Epithelial cell of proximal tubule (primary cell): Measurements from ENCODE around the gene RIOK1. TPM values are rescaled to one million over a fixed set of nuclear protein-coding genes. Genes with fewer than 3 reads are reported as not detected.

Experiments
- DNase-seq: peaks from one replicate; pipeline ENCODE4 v3.0.0-alpha.2; 2011; ENCODE audit warnings: low read depth
- H3K4me3 ChIP-seq: 2 replicates; pipeline ENCODE4 v1.5.1; 2011; ENCODE audit warnings: low read depth, mild to moderate bottlenecking, low read length
- total RNA-seq: library from RNA; depleted of rRNA; stranded (reverse); fragments of >200 nt; gene quantifications from 2 replicates; pipeline ENCODE4 v1.2.3, GENCODE V29; 2015
- TF ChIP-seq, protein P1 (sequence below): conservative IDR thresholded peaks from 2 replicates; pipeline ENCODE4 v1.5.1; 2012; ENCODE audit warnings: low read depth, mild to moderate bottlenecking, low read length

RIOK1 gene
- total RNA-seq, 1 donor from 2014 or later = 9.5 TPM

DNA sequence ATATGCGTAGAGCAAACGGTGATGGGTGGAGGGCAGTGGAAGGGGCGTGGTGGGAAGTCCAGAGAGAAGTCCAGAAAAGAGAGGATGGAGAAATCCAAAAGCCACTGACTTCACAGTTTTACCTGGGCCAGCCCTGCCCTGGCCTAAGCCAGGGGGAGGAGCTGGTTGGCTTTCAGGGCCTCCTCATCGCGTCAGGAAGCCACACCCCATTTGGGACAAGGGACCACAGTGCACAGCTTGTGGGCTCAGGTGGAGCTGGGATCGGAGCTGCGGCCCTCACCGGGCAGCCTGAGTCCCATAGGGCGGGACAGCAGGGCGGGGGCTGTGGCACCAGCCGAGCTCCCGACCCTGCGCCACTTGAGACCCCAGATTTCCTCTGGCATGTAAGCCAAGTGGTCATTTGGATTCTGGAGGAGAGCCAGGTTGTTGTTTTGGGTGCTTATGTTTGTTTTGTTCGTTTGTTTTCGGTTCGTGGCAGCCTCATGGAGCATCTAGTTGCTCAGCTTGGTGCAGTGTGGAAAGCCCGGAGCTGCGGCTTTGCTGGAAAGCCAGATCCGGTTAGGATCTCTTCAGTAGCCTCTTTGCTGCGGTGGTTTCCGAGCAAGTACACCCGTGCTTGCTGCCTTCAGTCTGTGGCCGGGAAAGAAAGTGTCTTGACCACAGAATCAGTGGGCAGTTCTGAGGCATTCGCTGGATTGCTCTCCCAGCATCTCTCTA, 42.2 kb downstream of the RIOK1 start:
- TF ChIP-seq, protein P1, sequence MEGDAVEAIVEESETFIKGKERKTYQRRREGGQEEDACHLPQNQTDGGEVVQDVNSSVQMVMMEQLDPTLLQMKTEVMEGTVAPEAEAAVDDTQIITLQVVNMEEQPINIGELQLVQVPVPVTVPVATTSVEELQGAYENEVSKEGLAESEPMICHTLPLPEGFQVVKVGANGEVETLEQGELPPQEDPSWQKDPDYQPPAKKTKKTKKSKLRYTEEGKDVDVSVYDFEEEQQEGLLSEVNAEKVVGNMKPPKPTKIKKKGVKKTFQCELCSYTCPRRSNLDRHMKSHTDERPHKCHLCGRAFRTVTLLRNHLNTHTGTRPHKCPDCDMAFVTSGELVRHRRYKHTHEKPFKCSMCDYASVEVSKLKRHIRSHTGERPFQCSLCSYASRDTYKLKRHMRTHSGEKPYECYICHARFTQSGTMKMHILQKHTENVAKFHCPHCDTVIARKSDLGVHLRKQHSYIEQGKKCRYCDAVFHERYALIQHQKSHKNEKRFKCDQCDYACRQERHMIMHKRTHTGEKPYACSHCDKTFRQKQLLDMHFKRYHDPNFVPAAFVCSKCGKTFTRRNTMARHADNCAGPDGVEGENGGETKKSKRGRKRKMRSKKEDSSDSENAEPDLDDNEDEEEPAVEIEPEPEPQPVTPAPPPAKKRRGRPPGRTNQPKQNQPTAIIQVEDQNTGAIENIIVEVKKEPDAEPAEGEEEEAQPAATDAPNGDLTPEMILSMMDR = no peak
- H3K4me3 ChIP-seq = no peak overlapping the region
- no peak for DNase-seq

DNA sequence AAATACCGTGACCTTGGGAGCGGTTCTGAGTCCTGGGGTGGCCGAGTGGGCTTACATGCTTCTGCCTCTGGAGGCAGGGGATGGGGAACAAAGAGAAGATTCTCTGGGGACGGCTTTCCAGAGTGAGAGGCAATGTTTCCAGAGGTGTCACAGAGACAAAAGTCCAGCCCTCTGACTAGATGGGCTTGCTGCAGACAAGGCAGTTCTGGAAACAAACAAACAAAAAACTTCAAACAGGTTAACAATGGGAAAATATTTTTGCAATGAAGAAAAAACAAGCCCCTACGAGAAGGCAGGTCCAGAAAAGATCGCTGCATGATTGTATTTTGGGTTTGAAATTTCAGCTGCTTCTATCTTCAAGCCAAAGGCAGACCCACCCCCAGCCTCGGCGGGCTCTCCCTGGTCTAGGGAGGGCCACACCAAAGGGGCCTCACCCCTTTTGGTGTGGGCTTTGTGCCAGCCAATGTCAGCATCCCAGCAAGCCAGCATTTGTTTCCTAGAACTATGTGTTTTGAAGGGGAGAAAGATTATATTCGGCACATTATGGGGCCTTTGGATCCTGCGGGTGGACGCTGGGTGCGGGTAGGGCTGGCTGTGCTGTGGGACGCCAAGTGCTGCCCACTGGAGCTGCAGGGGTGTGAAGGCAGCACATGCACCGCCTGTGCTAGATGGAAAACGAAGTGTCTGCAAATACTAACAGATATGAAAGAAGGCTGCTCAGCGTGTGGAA, 42.9 kb downstream of the RIOK1 start:
- no peak for DNase-seq
- TF ChIP-seq, protein P1 = no peak
- H3K4me3 ChIP-seq = no peak overlapping the region

DNA sequence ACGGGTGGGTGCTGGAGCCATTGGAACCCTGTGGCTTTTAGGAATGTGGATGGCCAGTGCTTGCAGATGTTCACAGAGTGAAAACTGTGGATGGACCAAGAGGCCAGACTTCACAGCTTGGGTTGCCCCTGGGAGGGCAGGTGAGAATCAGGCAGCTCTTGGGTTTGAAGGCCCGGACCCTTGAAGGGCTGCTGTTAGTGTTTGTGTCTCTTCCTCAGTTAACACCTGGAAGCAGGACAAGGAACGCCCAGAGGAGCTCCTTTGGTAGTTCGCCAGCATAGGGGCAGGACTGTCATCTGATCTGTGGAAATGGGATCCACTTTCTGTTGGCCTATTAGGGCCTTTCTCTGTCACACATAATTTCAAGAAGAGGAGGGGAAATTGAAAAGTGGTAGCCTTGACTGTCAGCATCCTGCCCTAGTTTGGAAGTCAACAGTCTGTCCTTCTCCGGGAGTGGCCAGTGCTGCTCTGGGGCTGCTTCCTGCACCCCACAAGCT, 43.6 kb downstream of the RIOK1 start:
- TF ChIP-seq, protein P1 = no peak
- H3K4me3 ChIP-seq = no peak overlapping the region
- DNase-seq = no peak

DNA sequence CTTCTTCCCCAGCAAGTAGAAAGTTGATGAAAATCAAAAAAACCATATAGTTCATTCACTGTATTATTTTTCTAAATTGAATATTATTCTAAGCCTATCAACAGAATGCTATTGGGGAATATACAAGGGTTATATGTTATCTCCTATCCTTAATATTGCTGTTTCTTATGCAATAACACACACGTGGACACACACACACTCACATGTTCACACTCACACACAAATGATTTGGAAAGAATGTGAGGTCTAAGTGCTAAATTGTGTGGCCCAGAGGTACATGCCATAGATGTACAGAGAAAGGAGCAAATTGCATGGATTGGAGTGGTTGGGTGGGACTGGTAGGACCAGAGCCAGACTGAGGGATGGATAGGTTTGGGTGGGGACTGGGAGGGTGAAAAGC, 45.1 kb downstream of the RIOK1 start:
- no peak for DNase-seq
- H3K4me3 ChIP-seq = no peak overlapping the region
- TF ChIP-seq, protein P1 = no peak

DNA sequence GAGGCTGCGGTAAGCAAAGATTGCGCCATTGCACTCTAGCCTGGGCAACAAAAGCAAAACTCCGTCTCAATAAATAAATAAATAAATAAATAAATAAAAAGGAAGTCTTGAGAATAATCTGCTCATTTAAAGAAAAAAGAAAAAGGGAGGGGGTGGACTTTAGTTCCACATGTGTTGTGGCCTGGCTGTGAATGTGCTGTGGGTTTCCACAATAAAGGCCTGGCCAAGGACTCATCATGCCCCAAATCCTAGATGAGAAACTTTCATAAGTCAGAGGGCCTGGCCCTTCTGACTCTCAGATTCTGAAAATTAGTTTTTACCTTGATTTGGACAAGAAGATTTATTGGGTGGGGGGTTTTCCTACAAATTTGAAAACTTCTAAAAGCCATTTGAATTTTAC, 48.4 kb downstream of the RIOK1 start:
- H3K4me3 ChIP-seq = no peak overlapping the region
- DNase-seq = no peak
- TF ChIP-seq, protein P1 = no peak

DNA sequence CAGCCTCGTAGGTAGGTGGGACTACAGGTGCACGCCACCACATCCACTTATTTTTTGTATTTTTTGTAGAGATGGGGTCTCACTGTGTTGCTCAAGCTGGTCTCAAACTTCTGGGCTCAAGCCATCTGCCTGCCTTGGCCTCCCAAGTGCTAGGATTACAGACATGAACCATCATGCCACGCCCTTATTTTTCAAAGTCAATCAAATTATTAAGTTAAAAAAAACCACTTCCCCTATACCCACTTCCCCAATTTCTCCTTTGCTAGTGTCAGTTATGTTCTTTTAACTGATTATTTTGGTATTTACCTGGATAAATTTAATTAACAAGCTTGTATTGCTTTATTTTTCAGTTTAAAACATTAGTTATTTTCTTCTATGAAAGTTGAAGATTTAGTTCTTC, 49.6 kb downstream of the RIOK1 start:
- TF ChIP-seq, protein P1 = no peak
- no peak overlapping the region for H3K4me3 ChIP-seq
- no peak for DNase-seq

DNA sequence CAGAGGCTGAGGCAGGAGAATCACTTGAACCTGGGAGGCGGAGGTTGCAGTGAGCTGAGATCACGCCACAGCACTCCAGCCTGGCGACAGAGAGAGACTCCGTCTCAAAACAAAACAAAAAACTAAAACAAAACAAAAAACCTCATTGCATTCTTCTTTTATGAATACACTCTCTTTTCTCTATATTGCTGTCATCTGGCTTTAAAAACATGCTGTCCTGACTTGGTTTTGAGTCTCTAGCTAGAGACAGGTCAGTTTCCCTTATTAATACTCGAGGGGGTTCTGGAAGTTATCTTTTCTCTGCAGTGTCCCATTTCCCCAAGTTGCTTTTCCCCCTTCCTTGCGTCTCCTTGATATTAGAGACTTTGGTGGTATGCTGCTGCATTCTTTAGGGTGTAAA, 50.9 kb downstream of the RIOK1 start:
- TF ChIP-seq, protein P1 = no peak

More for the DNA sequence above, 50.9 kb downstream of the RIOK1 start:
- no peak overlapping the region for H3K4me3 ChIP-seq
- no peak for DNase-seq
